Endothelial cell of umbilical vein (primary cell): Measurements from ENCODE around the gene CTIF.

Experiments used
- EZH2 ChIP-seq: IDR thresholded peaks from 2 replicates; pipeline ENCODE4 v1.6.1; 2012; ENCODE audit warnings: borderline replicate concordance, low read depth, mild to moderate bottlenecking, moderate library complexity, low read length, inconsistent platforms; ENCODE audit not compliant: severe bottlenecking
- GATA2 ChIP-seq: IDR thresholded peaks from 2 replicates; pipeline ENCODE4 v1.7.0; 2011; ENCODE audit warnings: low read depth, mild to moderate bottlenecking, moderate library complexity, mixed read lengths, low read length; ENCODE audit not compliant: insufficient read length, insufficient read depth
- JUN ChIP-seq: IDR thresholded peaks from 2 replicates; pipeline ENCODE4 v1.6.1; 2011; ENCODE audit warnings: borderline replicate concordance, low read depth; ENCODE audit not compliant: insufficient read length, insufficient read depth
- MYC ChIP-seq: IDR thresholded peaks from one replicate; pipeline ENCODE4 v1.6.1; 2011; ENCODE audit warnings: mild to moderate bottlenecking, low read depth, low read length
- POLR2A ChIP-seq: IDR thresholded peaks from 2 replicates; pipeline ENCODE4 v1.6.1; 2012; ENCODE audit warnings: low read depth, mild to moderate bottlenecking, control low read depth, low read length
- POLR2AphosphoS5 ChIP-seq: IDR thresholded peaks from 2 replicates; pipeline ENCODE4 v1.6.1; 2012; ENCODE audit warnings: low read depth, mild to moderate bottlenecking, control low read depth, low read length, moderate library complexity; ENCODE audit not compliant: insufficient read depth
- TF ChIP-seq, protein P1 (sequence below), 2 donors: IDR thresholded peaks; 1 replicate in 1 of 2; 2 replicates in 1 of 2; pipeline ENCODE4 v1.5.1; 2011; ENCODE audit warnings: low read length in 2 of 2, mild to moderate bottlenecking in 2 of 2, moderate library complexity in 2 of 2, control low read depth in 1 of 2, inconsistent platforms in 1 of 2, low read depth in 1 of 2; ENCODE audit not compliant: insufficient read depth in 1 of 2; ENCODE audit errors: extremely low read depth in 1 of 2

DNA sequence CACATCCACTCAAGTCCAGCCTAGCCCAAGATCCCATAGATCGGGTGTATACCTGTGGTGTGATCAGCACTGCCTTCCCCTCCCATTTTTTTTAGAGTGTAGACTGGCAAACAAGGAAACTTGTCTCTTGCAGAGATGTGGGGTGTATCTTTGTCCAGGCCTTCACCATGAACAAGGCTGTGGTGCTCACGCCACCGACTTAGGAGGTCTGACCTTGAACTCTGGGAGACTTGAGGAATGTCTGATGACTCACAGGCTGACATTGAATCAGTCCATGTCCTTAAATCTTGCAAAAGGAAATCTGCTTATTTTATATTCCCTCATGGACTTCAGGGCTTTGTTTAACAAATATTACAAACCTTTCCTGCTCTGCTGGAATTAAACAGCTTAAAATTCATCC lies 4.5 kb upstream of the CTIF start:
- no peak for TF ChIP-seq POLR2AphosphoS5
- TF ChIP-seq, protein P1, sequence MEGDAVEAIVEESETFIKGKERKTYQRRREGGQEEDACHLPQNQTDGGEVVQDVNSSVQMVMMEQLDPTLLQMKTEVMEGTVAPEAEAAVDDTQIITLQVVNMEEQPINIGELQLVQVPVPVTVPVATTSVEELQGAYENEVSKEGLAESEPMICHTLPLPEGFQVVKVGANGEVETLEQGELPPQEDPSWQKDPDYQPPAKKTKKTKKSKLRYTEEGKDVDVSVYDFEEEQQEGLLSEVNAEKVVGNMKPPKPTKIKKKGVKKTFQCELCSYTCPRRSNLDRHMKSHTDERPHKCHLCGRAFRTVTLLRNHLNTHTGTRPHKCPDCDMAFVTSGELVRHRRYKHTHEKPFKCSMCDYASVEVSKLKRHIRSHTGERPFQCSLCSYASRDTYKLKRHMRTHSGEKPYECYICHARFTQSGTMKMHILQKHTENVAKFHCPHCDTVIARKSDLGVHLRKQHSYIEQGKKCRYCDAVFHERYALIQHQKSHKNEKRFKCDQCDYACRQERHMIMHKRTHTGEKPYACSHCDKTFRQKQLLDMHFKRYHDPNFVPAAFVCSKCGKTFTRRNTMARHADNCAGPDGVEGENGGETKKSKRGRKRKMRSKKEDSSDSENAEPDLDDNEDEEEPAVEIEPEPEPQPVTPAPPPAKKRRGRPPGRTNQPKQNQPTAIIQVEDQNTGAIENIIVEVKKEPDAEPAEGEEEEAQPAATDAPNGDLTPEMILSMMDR (IDR thresholded peaks at IDR 0.05; ENCODE audit: extremely low read depth in 1 of 2, insufficient read depth in 1 of 2, low read depth in 1 of 2, low read length in 2 of 2), result no peak
- TF ChIP-seq POLR2A, result no peak
- TF ChIP-seq EZH2, result no peak
- no peak for TF ChIP-seq MYC
- no peak for TF ChIP-seq JUN
- TF ChIP-seq GATA2, result no peak
